ENCODE results near the gene MAP2. TPM values are rescaled to one million over a fixed set of nuclear protein-coding genes. Genes with fewer than 3 reads are reported as not detected.

Gene MAP2
- total and polyA plus RNA-seq, 2 of the 8 experiments (the other 6 are each of a cell fraction or from before 2014, with no cell fraction given), result 5.9 to 9.4 TPM

DNA sequence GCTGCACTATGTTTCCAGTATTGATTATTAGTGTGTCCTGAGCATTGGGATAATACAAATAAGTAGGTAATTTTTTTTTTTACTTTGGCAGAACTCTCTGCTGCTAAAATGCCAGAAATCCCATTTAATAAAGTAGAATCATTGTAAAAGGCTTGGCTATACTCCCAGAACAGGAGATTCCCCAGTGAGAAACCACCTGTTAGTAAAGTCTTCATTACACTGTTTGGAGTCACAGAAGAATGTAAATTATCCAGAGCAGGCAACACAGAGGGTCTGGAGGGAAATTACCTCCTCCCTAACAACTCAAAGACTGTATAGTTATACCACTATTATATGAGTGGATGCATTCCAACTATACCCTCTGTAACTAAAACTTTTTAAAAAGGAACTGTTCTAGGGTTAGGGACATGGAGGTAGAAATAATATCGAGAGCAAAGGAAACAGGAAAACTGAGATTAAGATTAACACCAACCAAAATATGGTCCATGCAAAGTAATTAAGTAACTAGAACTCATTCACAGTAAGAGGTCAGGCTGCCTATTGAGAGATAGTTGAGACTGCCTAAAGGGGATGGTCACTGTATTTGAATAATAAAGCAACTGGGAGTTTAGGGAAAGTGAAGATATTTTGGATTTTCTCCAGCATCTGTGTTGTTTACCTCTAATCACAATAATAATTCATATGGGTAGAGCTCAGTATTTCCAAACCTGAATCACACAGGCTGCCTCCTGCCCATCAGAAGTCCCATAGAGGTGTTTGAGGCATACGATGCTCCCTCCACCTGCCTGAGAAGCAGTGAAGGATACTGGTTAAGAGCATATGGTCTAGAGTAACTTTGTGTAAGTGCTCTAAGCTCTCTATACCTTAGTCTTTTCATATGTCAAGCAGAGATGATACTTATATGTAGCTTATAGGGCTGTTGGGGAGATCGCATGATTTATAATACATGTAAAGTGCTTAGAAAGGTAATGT lies 34.4 kb downstream of the MAP2 start:
- no peak overlapping the region for H3K9ac ChIP-seq (replicated peaks in 1 of 4; ENCODE audit: extremely low read depth in 1 of 4, low read depth in 3 of 4, low read length in 3 of 4)
- no peak overlapping the region for H4K91ac ChIP-seq (replicated peaks; ENCODE audit: insufficient read length, low read length)
- peak overlapping the region; percentile 9 to 36; a peak in 2 of 4 replicates for H3K4me2 ChIP-seq (ENCODE audit: insufficient read depth in 1 of 2, low read depth in 2 of 2, low read length in 2 of 2)
- no peak overlapping the region for H2BK15ac ChIP-seq (ENCODE audit: low read length)
- no peak overlapping the region for H2BK12ac ChIP-seq (ENCODE audit: low read depth, low read length)
- H4K5ac ChIP-seq (ENCODE audit: insufficient read length, low read depth, low read length), result no peak overlapping the region
- no peak overlapping the region for H3K56ac ChIP-seq (replicated peaks; ENCODE audit: insufficient read length, low read depth, low read length)
- H3K36me3 ChIP-seq (ENCODE audit: control insufficient read depth in 2 of 4, insufficient read depth in 4 of 4, low read length in 3 of 4), result no peaks in the 10 kb centered on the region
- H2BK5ac ChIP-seq (ENCODE audit: low read depth, low read length), result no peak overlapping the region
- H2AK5ac ChIP-seq (ENCODE audit: low read depth, low read length), result no peak overlapping the region
- peak overlapping the region in 1 of 4 experiments; percentile 12; a peak in 1 of 8 replicates for H3K4me3 ChIP-seq (ENCODE audit: extremely low read depth in 1 of 4, insufficient read depth in 2 of 4, low read depth in 3 of 4, low read length in 4 of 4)
- no peaks in the 10 kb centered on the region for H3K23me2 ChIP-seq (ENCODE audit: low read depth, low read length)
- H3K23ac ChIP-seq (ENCODE audit: insufficient read length), result no peak overlapping the region
- FAIRE-seq (peak; percentile 7), DNase-seq (ENCODE audit: low read depth in 1 of 2, low spot score in 2 of 2) (no peak)
- no peaks in the 10 kb centered on the region; a peak in 1 of 7 replicates for H3K27me3 ChIP-seq (replicated peaks in 1 of 4; ENCODE audit: control insufficient read depth in 3 of 4, extremely low read depth in 1 of 4, insufficient read depth in 3 of 4, low read length in 3 of 4)
- H2BK120ac ChIP-seq (replicated peaks; ENCODE audit: low read depth, low read length), result no peak overlapping the region
- H3K4me1 ChIP-seq (replicated peaks in 1 of 4; ENCODE audit: control insufficient read depth in 3 of 4, insufficient read depth in 4 of 4, low read length in 3 of 4), result peaks cover 0 to 6% (median 0%) of the 10 kb centered on the region in 4 experiments; a peak in 2 of 7 replicates
- TF ChIP-seq HDAC2 (IDR thresholded peaks at IDR 0.05; ENCODE audit: borderline replicate concordance in 1 of 2, low read depth in 2 of 2, low read length in 2 of 2) (no peak), POU5F1 (IDR thresholded peaks at IDR 0.05; ENCODE audit: low read depth, low read length) (0 out of 2 replicates have a peak, but pooled peaks have one; percentile 27), BCL11A (IDR thresholded peaks at IDR 0.05; ENCODE audit: low read depth in 2 of 2, low read length in 2 of 2) (peak in 1 of 2 experiments; percentile 29)
- ChIA-PET POLR2A (ENCODE audit: partially characterized antibody) (no interaction called here), CTCF (ENCODE audit: partially characterized antibody) (interaction anchor here (1.2 to 2.1 kb wide), 7 partner anchors 10 to 503 kb away, joined by 3 to 8 read pairs (median 4); partner anchors contain the start of gene MAP2)
- H3K79me1 ChIP-seq (ENCODE audit: low read depth, low read length), result no peaks in the 10 kb centered on the region
- H4K20me1 ChIP-seq (replicated peaks in 1 of 2; ENCODE audit: control insufficient read depth in 1 of 2, insufficient read depth in 2 of 2, low read length in 2 of 2), result no peaks in the 10 kb centered on the region
- no peak overlapping the region for H3K14ac ChIP-seq (ENCODE audit: insufficient read length)
- no peak overlapping the region for H2BK20ac ChIP-seq (ENCODE audit: low read length)
- no peak overlapping the region for H3K4ac ChIP-seq (replicated peaks; ENCODE audit: insufficient read length, low read depth, low read length)
- no peak overlapping the region for H3K18ac ChIP-seq (ENCODE audit: extremely low read depth, low read length)
- 56% methylated on average over 3 of the region's 3 CpGs; no CpG with 5 or more reads in 1 of the 2 experiments for WGBS, 2 experiments (ENCODE audit: extremely low coverage in 1 of 2, insufficient coverage in 1 of 2, insufficient read length in 1 of 2, insufficient replicate concordance in 2 of 2, low coverage in 1 of 2, low lambda C conversion rate in 2 of 2, missing lambda C conversion rate in 1 of 2)
- H3K27ac ChIP-seq (ENCODE audit: low read depth, low read length), result no peak overlapping the region
- no peaks in the 10 kb centered on the region for H3K79me2 ChIP-seq (ENCODE audit: control insufficient read depth in 1 of 2, insufficient read depth in 2 of 2, low read length in 2 of 2)
- H3K9me3 ChIP-seq (ENCODE audit: insufficient read depth in 2 of 2, low read depth in 1 of 2, low read length in 1 of 2), result 0 out of 4 replicates have a peak, but pooled peaks cover 0 to 2% of the 10 kb centered on the region in 2 experiments
- H4K8ac ChIP-seq (ENCODE audit: extremely low read depth, insufficient read depth, low read length), result no peak overlapping the region
- H2AFZ ChIP-seq (ENCODE audit: low read length), result no peak overlapping the region

Measured in H1 (cell line).